OCI-LY7 (cell line): ENCODE data around the gene TLX3.

Experiments used
- CTCF ChIP-seq: fragments of 200-600 bp; sonication (generic); conservative IDR thresholded peaks from 2 replicates; pipeline ENCODE4 v1.5.1; 2014; ENCODE audit warnings: mild to moderate bottlenecking, antibody characterized with exemption, low read length, moderate library complexity, mixed read lengths
- EZH2phosphoT487 ChIP-seq: fragments of 200-600 bp; sonication (generic); IDR thresholded peaks from 2 replicates; pipeline ENCODE4 v1.6.1; 2018; ENCODE audit warnings: low read depth, borderline replicate concordance, mild to moderate bottlenecking, mixed run types, antibody characterized with exemption, low read length, moderate library complexity, mixed read lengths

GRCh38 chr5:171337210-171337569 lies 28.1 kb downstream of the TLX3 start:
- TF ChIP-seq CTCF, result no peak
- TF ChIP-seq EZH2phosphoT487, result no peak
